Putamen (tissue), 1 donor: Measurements from ENCODE around the gene NUDT15.
"Not testable (repeated sequence)": the region's sequence is repeated elsewhere in the genome, so short reads cannot be mapped to it uniquely, and the experiment has no call there.

Source experiments
- DNase-seq: peaks from one replicate; pipeline ENCODE4 v3.0.0-alpha.2; 2016; ENCODE audit warnings: low spot score

Gene NUDT15

GRCh38 chr13:48043789-48044503, 6.4 kb downstream of the NUDT15 start:
- peak; percentile 17 for DNase-seq

GRCh38 chr13:48050550-48050949, 13.0 kb downstream of the NUDT15 start:
- no peak for DNase-seq

GRCh38 chr13:48054601-48055000, 17.1 kb downstream of the NUDT15 start:
- no peak for DNase-seq

GRCh38 chr13:48055712-48056111, 18.2 kb downstream of the NUDT15 start:
- no peak for DNase-seq

GRCh38 chr13:48058536-48058935, 21.0 kb downstream of the NUDT15 start:
- DNase-seq = not testable (repeated sequence)

- DNase-seq = not testable (repeated sequence)
Observed at GRCh38 chr13:48059951-48060350, 22.4 kb downstream of the NUDT15 start.

- no peak for DNase-seq
Observed at GRCh38 chr13:48066310-48066989, 28.9 kb downstream of the NUDT15 start.

- no peak for DNase-seq
Observed at GRCh38 chr13:48068036-48068435, 30.5 kb downstream of the NUDT15 start.

GRCh38 chr13:48068952-48069351, 31.4 kb downstream of the NUDT15 start:
- DNase-seq = no peak

- no peak for DNase-seq
Observed at GRCh38 chr13:48069573-48069972, 32.0 kb downstream of the NUDT15 start.

- no peak for DNase-seq
Observed at GRCh38 chr13:48070942-48071341, 33.4 kb downstream of the NUDT15 start.

- DNase-seq = no peak
Observed at GRCh38 chr13:48072304-48072703, 34.8 kb downstream of the NUDT15 start.

- DNase-seq = no peak
Observed at GRCh38 chr13:48072787-48073186, 35.3 kb downstream of the NUDT15 start.

GRCh38 chr13:48074006-48074405, 36.5 kb downstream of the NUDT15 start:
- no peak for DNase-seq

- no peak for DNase-seq
Observed at GRCh38 chr13:48078251-48078656, 40.7 kb downstream of the NUDT15 start.

- DNase-seq = no peak
Observed at GRCh38 chr13:48081739-48082138, 44.2 kb downstream of the NUDT15 start.

- no peak for DNase-seq
Observed at GRCh38 chr13:48086272-48086671, 48.7 kb downstream of the NUDT15 start.

GRCh38 chr13:48093588-48093987, 56.1 kb downstream of the NUDT15 start:
- no peak for DNase-seq

- peak; percentile 2 for DNase-seq
Observed at GRCh38 chr13:48094404-48094780, 56.9 kb downstream of the NUDT15 start.

GRCh38 chr13:48094781-48095502, 57.4 kb downstream of the NUDT15 start, which contains the start of gene MED4:
TSS of gene MED4 (minus strand) at chr13:48095104. CDS start at chr13:48095078, 26 bp downstream.
- peak; percentile 94 for DNase-seq

GRCh38 chr13:48096670-48097069, 59.1 kb downstream of the NUDT15 start:
- no peak for DNase-seq
